HG02571 (cell line): ENCODE measurements around the gene VEPH1.

Source experiments
- ATAC-seq: cut with Tn5 transposase; IDR thresholded peaks from one replicate; pipeline ENCODE4 v1.9.1; 2021; ENCODE audit warnings: mild to moderate bottlenecking, moderate library complexity; ENCODE audit not compliant: unreplicated experiment

Gene VEPH1

DNA sequence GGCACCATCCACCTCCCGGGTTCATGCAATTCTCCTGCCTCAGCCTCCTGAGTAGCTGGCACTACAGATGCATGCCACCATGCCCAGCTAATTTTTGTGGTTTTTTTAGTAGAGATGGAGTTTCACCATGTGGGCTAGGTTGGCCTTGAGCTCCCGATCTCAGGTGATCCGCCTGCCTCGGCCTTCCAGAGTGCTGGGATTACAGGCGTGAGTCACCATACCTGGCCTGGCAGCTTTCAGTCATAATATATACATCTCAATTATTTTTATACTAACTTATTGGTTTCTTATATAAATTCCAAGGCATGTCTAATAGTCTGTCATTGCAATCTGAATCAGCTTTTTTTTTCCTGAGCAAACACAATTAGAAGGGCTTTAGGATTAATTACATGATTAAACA, 269.3 kb downstream of the VEPH1 start:
- ATAC-seq, result no peak

- no peak for ATAC-seq
These were observed 271.1 kb downstream of the VEPH1 start for GRCh38 chr3:157232141-157232540.

DNA sequence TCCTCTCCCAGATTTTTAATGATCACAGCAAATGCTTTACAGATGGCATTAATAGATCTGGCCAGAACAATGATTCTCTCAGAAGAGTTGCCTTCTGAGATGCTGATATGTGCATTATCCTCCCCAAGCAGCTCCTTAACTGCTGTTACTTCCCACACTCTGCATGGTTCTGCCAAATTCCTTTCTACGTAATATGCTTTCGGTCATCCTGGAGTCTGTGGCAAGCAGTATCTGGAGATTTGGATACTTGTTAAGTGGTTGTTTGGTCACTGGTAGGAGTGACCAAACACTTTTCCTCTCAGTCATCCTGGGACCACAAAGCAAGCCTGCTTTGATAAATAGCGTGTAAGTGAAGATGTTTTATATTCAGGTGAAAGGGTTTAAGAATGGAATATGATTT, 272.1 kb downstream of the VEPH1 start:
- ATAC-seq, result no peak

GRCh38 chr3:157226173-157226847, 276.9 kb downstream of the VEPH1 start:
- no peak for ATAC-seq

DNA sequence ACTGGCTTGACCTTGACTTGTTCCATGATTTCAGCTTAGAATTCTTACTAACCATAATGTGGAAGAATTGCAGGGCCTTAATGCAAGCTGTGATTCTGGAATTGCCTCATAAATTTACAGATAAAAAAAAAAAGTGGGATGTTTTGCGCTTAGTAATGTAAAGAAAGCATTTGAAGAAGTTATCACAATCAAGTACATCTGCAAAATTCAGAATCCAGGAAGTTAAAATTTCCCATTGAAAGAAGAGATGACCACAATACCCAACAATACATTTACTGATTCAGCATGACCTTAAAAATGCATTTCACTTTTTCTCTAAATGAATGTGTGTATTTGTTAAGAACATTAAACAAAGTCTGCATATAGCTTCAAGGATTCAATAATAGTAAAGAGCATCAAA, 278.2 kb downstream of the VEPH1 start:
- ATAC-seq, result no peak

- ATAC-seq, result no peak
These were observed 282.3 kb downstream of the VEPH1 start for GRCh38 chr3:157220883-157221282.

- ATAC-seq, result no peak
These were observed 283.0 kb downstream of the VEPH1 start for GRCh38 chr3:157220211-157220610.

- no peak for ATAC-seq
These were observed 284.0 kb downstream of the VEPH1 start for GRCh38 chr3:157219215-157219614.
